Colonic mucosa (tissue), 4 donors: ENCODE results near the gene WDR82. TPM values are rescaled to one million over a fixed set of nuclear protein-coding genes. Genes with fewer than 3 reads are reported as not detected.

ENCODE experiments used
- DNase-seq: peaks from one replicate; pipeline ENCODE4 v3.0.0-alpha.2; 2020
- H3K27ac ChIP-seq: fragments of 200-600 bp; one replicate; pipeline ENCODE4 v1.8.0; 2021
- H3K27me3 ChIP-seq: fragments of 200-600 bp; one replicate; pipeline ENCODE4 v1.8.0; 2021
- H3K36me3 ChIP-seq: fragments of 200-600 bp; one replicate; pipeline ENCODE4 v1.8.0; 2021
- H3K4me1 ChIP-seq: fragments of 200-600 bp; one replicate; pipeline ENCODE4 v1.8.0; 2021; ENCODE audit warnings: mild to moderate bottlenecking
- H3K4me3 ChIP-seq: fragments of 200-600 bp; one replicate; pipeline ENCODE4 v1.8.0; 2021
- H3K9ac ChIP-seq, 2 donors: one replicate each; pipeline ENCODE4 v1.7.0; 2013; ENCODE audit warnings: control low read depth in 2 of 2, low read depth in 2 of 2, low read length in 2 of 2
- H3K9me3 ChIP-seq: fragments of 200-600 bp; one replicate; pipeline ENCODE4 v1.8.0; 2021
- intact Hi-C: fragments of 100-400 bp; cut with DNase I; formaldehyde crosslinking; loops from one replicate; pipeline ENCODE4 v1.14.1; 2022
- total RNA-seq, 2 donors: library from RNA; stranded (reverse); fragmentation: NEBNext Ultra II Directional in 1 of 2; extraction: Animal tissue kit (Norgen Biotek cat#: 25700) in 1 of 2; gene quantifications; one replicate each; pipeline ENCODE4 v1.2.1, GENCODE V29; 2021
- TF ChIP-seq, protein P1 (sequence below): fragments of 200-600 bp; IDR thresholded peaks from one replicate; pipeline ENCODE4 v1.8.0; 2022; ENCODE audit warnings: antibody characterized with exemption, mild to moderate bottlenecking
- donor health status: healthy.
- donor health status: DM: no; HTN: no; CAD: no.
- donor health status: DM: no; HTN: no; CAD: no.

Gene WDR82
- total RNA-seq, 2 donors from 2014 or later, result 65.7 to 67.0 TPM

- no peak for DNase-seq
These were observed 30.3 kb downstream of the WDR82 start for GRCh38 chr3:52248165-52248541.

DNA sequence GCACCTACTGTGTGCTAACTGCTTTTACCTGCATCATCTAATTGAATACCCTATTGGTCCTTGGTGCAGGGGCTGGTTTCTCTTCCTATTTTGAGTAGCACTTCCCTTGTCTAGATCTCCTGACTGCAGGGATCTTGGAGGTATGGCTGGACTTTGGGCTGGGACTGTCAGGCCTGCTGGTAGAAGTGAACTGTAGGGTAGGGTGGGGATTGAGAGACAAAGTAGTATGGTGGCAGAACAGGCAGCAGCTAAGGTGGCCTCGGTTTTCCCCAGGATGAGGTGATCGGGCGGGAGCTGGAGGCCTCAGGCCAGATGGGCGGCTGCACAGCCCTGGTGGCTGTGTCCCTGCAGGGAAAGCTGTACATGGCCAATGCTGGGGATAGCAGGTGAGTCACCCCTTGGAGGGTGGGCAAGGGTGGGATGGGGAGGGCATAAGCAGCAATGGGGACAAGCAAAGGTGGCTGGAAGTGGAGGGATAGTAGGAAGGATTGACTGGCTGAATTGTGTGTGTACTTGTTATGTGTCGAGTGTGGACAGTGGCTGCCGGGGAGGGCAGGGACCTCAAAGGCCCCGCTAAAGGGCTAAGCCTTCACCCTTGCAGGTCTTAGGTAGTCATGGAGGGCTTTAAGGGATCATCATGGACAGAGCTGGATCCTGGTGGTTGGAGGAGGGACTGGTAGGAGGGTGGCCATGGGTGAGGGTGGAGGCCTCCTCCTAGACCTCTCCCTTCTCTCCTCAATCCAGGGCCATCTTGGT is 30.9 kb downstream of the WDR82 start:
- intact Hi-C loops, result no loop called here

More at GRCh38 chr3:52248165-52248541, 30.3 kb downstream of the WDR82 start:
- no peaks in the 10 kb centered on the region for H3K36me3 ChIP-seq
- no peaks in the 10 kb centered on the region for H3K4me1 ChIP-seq
- no peak overlapping the region for H3K27ac ChIP-seq
- no peak overlapping the region for H3K4me3 ChIP-seq
- TF ChIP-seq, protein P1, sequence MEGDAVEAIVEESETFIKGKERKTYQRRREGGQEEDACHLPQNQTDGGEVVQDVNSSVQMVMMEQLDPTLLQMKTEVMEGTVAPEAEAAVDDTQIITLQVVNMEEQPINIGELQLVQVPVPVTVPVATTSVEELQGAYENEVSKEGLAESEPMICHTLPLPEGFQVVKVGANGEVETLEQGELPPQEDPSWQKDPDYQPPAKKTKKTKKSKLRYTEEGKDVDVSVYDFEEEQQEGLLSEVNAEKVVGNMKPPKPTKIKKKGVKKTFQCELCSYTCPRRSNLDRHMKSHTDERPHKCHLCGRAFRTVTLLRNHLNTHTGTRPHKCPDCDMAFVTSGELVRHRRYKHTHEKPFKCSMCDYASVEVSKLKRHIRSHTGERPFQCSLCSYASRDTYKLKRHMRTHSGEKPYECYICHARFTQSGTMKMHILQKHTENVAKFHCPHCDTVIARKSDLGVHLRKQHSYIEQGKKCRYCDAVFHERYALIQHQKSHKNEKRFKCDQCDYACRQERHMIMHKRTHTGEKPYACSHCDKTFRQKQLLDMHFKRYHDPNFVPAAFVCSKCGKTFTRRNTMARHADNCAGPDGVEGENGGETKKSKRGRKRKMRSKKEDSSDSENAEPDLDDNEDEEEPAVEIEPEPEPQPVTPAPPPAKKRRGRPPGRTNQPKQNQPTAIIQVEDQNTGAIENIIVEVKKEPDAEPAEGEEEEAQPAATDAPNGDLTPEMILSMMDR, result no peak
- H3K9ac ChIP-seq, result peak overlapping the region in 1 of 2 donors; percentile 21
- H3K9me3 ChIP-seq, result no peaks in the 10 kb centered on the region
- intact Hi-C loops, result no loop called here
- H3K27me3 ChIP-seq, result no peaks in the 10 kb centered on the region

DNA sequence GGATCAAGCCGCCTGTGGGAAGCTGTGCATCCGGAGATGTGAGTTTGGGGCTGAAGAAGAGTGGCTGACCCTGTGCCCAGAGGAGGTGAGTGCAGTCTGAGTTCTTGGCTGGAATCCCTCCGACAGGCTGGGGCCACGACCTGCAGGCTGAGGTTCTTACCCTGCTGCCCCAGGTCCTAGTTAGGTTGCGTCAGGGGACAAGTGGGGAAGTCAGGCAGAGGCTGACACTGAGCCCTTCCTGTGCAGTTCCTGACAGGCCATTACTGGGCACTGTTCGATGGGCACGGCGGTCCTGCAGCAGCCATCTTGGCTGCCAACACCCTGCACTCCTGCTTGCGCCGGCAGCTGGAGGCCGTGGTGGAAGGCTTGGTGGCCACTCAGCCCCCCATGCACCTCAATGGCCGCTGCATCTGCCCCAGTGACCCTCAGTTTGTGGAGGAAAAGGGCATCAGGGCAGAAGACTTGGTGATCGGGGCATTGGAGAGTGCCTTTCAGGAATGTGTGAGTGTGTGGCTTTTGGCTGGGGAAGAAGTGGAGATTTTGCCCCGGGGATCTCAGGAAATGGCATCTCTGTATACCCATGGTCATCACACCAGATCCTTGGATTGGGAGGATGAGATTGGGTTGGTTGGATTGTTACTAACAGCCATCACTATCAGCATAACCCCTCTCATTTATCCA is 31.6 kb downstream of the WDR82 start:
- intact Hi-C loops, result no loop called here
- DNase-seq, result no peak
- Histone ChIP-seq H3K4me3 (peak overlapping the region; percentile 43), H3K4me1 (no peaks in the 10 kb centered on the region), H3K36me3 (no peaks in the 10 kb centered on the region), H3K9me3 (no peaks in the 10 kb centered on the region), H3K9ac (peak overlapping the region; percentile 48 to 79), H3K27ac (peak overlapping the region; percentile 66), H3K27me3 (no peaks in the 10 kb centered on the region)
- TF ChIP-seq, protein P1, result no peak

More for the DNA sequence above, 30.9 kb downstream of the WDR82 start:
- no peaks in the 10 kb centered on the region for H3K36me3 ChIP-seq
- no peaks in the 10 kb centered on the region for H3K27me3 ChIP-seq
- no peak overlapping the region for H3K27ac ChIP-seq
- DNase-seq, result no peak
- H3K4me1 ChIP-seq, result no peaks in the 10 kb centered on the region
- H3K9ac ChIP-seq, result peak overlapping the region in 1 of 2 donors; percentile 21
- no peak overlapping the region for H3K4me3 ChIP-seq
- TF ChIP-seq, protein P1, result no peak
- H3K9me3 ChIP-seq, result no peaks in the 10 kb centered on the region

- no peak for DNase-seq
- peak overlapping the region; percentile 66 for H3K27ac ChIP-seq
- H3K36me3 ChIP-seq, result no peaks in the 10 kb centered on the region
- intact Hi-C loops, result no loop called here
- H3K4me1 ChIP-seq, result no peaks in the 10 kb centered on the region
- peak overlapping the region; percentile 43 for H3K4me3 ChIP-seq
- H3K9ac ChIP-seq, result peak overlapping the region; percentile 79 to 83
- no peaks in the 10 kb centered on the region for H3K27me3 ChIP-seq
- no peaks in the 10 kb centered on the region for H3K9me3 ChIP-seq
- TF ChIP-seq, protein P1, result no peak
These were observed 32.2 kb downstream of the WDR82 start for GRCh38 chr3:52246264-52246620.

DNA sequence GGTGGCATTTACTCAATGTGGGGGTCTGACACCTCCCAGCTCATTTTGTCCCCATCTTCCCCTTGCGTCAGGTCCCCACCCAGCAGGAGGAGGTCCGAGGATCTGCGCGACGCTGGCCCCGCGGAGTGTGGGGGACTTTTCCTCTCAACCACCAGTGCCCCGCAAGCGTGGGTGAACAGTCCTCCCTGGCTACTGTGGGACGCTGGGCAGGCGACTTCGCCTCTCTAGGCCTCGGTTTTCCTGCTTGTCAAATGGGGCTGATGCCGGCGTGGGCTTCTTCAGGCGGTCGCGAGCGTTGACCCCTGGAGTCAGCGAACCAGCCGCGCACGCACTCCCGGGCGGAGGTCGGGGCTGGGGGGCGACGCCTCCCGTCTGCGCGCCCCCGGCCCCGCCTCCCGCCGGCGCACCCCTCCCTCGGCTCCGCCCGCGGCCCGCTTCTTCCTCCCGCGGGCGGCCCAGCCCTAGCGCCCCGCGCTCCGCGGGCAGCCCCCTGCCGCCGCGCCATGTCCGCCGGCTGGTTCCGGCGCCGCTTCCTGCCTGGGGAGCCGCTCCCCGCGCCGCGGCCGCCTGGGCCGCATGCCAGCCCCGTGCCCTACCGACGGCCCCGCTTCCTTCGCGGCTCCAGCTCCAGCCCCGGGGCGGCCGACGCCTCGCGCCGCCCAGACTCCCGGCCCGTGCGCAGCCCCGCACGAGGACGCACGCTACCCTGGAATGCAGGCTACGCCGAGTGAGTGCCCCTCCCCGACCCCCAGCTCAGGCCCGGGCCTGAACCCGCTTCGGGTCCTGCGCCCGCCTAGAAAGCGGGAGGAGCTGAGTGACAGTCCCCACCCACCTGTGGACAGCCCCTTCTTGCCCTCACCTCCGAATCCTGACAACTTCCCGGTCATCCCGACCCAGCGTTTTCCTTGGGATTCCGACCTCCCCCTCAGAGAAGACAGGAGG is 32.9 kb downstream of the WDR82 start, which contains the start of gene PPM1M:
Gene PPM1M (plus strand): TSS at position 438 of the 942 bp plus-strand sequence. CDS start 66 bp downstream, at position 504.
- H3K36me3 ChIP-seq, result no peaks in the 10 kb centered on the region
- intact Hi-C loops, result no loop called here
- H3K27ac ChIP-seq, result peak within 1 kb of the TSS; percentile 66
- H3K4me1 ChIP-seq, result no peaks in the 10 kb centered on the region
- H3K9ac ChIP-seq, result peak within 1 kb of the TSS; percentile 79 to 83
- no peaks in the 10 kb centered on the region for H3K27me3 ChIP-seq
- DNase-seq, result peak; percentile 46
- TF ChIP-seq, protein P1, result no peak
- H3K9me3 ChIP-seq, result no peaks in the 10 kb centered on the region
- H3K4me3 ChIP-seq, result peak within 1 kb of the TSS; percentile 43
